VCaP (cell line): ENCODE data around the gene CYTH1.

ENCODE experiments used
- H3K27ac ChIP-seq: fragments of 450-650 bp; 2 replicates; pipeline ENCODE4 v1.5.1; 2017
- TF ChIP-seq, protein P1 (sequence below): fragments of 450-650 bp; conservative IDR thresholded peaks from 2 replicates; pipeline ENCODE4 v1.5.1; 2017; ENCODE audit warnings: mild to moderate bottlenecking, moderate library complexity

Gene CYTH1

DNA sequence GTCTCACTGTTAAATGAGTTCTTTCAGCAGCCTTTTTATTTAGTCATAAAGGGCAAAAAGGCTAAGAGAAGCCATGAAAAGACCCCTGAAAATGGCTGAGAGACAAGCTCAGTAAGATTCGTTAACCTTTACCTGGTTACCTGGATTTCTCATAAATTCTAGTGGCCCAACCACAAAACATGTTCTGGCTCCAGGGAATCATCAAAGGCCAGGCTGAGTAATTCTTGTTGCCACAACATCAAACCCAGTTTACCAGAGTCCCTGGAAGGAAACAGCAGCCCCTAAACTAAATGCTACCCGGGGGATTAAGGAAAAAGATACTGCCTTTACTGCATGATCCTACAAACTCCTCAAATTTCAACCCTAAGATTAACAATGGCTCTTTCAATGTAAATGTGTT is 15.8 kb downstream of the CYTH1 start:
- H3K27ac ChIP-seq = peak overlapping the region; percentile 53
- TF ChIP-seq, protein P1, sequence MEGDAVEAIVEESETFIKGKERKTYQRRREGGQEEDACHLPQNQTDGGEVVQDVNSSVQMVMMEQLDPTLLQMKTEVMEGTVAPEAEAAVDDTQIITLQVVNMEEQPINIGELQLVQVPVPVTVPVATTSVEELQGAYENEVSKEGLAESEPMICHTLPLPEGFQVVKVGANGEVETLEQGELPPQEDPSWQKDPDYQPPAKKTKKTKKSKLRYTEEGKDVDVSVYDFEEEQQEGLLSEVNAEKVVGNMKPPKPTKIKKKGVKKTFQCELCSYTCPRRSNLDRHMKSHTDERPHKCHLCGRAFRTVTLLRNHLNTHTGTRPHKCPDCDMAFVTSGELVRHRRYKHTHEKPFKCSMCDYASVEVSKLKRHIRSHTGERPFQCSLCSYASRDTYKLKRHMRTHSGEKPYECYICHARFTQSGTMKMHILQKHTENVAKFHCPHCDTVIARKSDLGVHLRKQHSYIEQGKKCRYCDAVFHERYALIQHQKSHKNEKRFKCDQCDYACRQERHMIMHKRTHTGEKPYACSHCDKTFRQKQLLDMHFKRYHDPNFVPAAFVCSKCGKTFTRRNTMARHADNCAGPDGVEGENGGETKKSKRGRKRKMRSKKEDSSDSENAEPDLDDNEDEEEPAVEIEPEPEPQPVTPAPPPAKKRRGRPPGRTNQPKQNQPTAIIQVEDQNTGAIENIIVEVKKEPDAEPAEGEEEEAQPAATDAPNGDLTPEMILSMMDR = no peak

DNA sequence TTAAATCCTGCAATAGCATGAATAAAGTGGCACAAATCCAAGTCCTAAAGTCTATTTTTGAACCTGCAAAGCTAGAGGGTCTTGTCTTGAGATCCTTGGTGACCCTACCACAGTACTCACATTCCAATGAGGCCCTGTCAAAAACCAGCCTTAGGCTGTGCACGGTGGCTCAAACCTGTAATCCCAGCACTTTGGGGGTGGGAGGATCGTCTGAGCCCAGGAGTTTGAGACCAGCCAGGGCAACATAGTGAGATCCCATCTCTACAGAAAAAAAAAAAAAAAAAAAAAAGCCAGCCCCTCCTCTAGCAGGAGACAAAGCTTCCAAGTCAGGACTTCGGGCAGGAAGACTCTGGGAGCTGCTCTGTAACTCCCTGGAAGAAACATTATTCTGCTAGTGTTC is 16.3 kb downstream of the CYTH1 start:
- TF ChIP-seq, protein P1 = no peak
- H3K27ac ChIP-seq = peak overlapping the region; percentile 53

DNA sequence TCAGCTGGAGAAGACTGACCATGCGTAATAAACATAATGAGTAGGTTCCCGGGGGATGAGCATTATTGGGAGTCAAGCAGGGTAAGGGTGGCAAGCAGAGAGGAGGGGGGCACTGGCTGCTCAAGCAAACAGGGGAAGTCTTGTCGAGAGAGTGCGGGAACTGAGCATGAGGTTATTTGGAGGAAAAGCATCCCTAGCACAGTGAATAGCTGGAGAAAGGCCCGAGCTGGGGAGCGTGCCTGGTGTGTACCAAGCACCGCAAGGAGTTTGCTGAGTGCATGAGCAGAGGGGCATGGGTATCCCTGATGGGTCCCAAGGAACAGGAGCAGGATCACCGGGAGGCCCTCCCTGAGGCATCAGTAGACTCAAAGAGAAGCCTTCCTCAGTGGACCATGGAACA is 17.2 kb downstream of the CYTH1 start:
- TF ChIP-seq, protein P1 = no peak
- H3K27ac ChIP-seq = no peak overlapping the region

DNA sequence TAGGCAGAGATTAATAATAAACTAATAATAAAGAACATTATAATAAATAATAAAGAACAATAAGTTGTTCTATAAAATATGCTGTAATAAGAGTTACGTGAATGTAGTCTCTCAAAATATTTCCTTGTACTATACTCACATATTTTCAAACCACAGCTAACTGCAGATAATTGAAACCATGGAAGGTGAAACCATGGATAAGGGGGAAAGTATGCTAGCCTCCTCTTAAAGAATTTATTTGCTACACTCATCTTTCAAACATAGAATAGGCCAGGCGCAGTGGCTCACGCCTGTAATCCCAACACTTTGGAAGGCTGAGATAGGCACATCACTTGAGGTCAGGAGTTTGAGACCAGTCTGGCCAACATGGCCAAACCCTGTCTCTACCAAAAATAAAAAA is 18.5 kb downstream of the CYTH1 start:
- TF ChIP-seq, protein P1 = no peak
- no peak overlapping the region for H3K27ac ChIP-seq

DNA sequence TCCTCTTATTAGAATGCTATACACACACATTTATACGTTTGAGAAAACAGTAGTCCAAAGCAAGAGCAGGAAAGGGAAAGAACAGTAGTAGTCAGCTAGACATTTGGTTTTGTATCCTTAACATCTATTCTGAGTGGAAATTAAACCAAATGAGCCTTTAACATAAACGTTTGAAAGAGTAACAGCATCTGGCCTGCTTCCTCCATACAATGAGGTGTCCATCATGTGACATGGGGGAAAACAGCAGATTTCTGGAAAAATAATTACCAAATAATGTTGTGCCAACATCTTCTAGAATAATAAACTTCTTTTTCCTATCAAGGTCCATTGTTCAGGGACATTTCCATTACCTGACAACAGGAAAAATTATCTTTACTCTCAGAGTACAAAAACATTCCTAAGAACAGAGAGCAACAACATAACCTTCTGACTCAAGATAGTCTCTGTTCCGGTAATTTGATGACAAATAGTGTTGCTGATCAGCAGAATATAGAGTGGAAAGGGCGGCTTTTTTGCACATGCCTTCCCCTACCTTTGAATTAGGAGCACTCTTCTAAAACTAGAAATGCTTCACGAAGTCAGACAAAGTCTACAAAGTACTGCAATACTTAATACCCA is 20.2 kb downstream of the CYTH1 start:
- TF ChIP-seq, protein P1 = no peak
- H3K27ac ChIP-seq = no peak overlapping the region

DNA sequence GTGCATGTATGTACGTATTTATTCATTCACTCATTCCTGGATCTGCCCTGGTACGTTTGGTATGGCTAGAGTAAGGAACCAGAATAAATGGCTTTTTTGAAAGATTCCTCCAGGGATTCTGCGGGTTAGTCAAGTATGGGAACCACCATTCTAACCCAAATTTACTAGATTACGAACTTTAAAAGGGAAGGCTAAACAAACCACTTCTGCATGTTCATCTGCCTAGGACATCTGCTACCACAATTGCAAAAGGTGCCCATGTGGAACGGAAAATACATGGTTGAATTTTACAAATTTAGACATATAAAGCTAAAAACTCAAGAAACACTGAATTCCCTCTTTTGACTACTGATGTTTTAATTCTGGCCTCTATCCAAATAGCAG is 22.1 kb downstream of the CYTH1 start:
- TF ChIP-seq, protein P1 = no peak
- no peak overlapping the region for H3K27ac ChIP-seq

DNA sequence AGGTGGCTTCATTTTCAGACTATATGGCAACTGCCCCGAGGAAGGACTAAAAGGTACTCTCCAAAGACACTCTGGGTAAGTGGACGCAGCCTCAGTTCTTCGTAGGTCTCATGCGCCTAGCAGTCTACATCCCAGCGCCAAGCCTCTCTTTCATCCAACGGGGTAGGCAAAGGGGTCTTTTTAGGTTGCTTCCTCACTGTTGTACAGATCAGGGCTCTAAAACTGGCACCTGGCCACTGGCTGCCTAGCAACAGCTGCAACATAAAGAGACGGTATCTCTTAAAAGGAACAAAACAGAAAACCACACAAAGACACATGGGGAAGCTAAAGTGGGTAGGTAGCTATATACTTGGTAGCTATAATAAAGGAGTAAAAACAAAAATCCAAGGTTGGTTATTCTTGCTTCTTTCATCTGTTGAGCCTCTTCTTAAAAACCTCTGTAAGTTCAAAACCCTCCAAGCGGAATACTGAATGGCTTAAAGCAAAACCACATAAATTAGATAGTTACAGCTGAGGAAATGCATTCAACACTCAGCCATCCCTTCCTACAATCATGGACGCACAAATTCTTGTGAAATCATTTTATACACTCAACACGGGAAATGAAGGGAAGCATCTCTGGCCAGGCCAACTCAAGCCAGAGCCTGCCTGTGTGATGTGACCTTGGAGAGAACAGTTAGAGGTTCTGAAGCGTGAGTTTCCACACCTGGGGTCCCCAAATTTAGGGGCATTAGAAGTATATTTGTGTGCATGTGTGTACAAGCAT is 22.7 kb downstream of the CYTH1 start:
- TF ChIP-seq, protein P1 = no peak
- no peak overlapping the region for H3K27ac ChIP-seq
